ES-I3 (cell line): ENCODE data around the gene POLN.
A peak's percentile ranks its signal among the peaks of the same experiment; 100 is the strongest.

Experiments used
- H3K36me3 ChIP-seq: 2 replicates; pipeline ENCODE4 v1.6.1; 2013; ENCODE audit warnings: mild to moderate bottlenecking, low read length, control low read depth, moderate library complexity; ENCODE audit not compliant: insufficient read depth
- H3K4me1 ChIP-seq: 2 replicates; pipeline ENCODE4 v1.6.1; 2013; ENCODE audit warnings: mild to moderate bottlenecking, control low read depth, low read length; ENCODE audit not compliant: insufficient read depth
- H3K9ac ChIP-seq: 2 replicates; pipeline ENCODE4 v1.6.1; 2013; ENCODE audit warnings: low read depth, mild to moderate bottlenecking, low read length, moderate library complexity
- H3K9me3 ChIP-seq: 2 replicates; pipeline ENCODE4 v1.6.1; 2013; ENCODE audit warnings: mild to moderate bottlenecking, low read length, moderate library complexity; ENCODE audit not compliant: control insufficient read depth, insufficient read depth

The POLN gene

GRCh38 chr4:2241410-2242353, at the start of gene POLN, which contains the start of gene HAUS3:
Gene POLN (minus strand): TSS chr4:2242121. CDS start chr4:2229231, 12,890 bp downstream.
Gene HAUS3 (minus strand): TSS chr4:2242121. CDS start chr4:2240946, 1,175 bp downstream.
- H3K4me1 ChIP-seq, result peaks cover 8% of the 10 kb centered on the region; the same call in 1 of the 2 replicates
- no peaks in the 10 kb centered on the region; the same call in 1 of the 2 replicates for H3K36me3 ChIP-seq

GRCh38 chr4:2290974-2291704, 49.2 kb upstream of the POLN start:
- Histone ChIP-seq H3K36me3 (no peaks in the 10 kb centered on the region), H3K9me3 (no peaks in the 10 kb centered on the region), H3K9ac (no peak overlapping the region), H3K4me1 (no peaks in the 10 kb centered on the region)

More at GRCh38 chr4:2241410-2242353, at the start of gene POLN, which contains the start of gene HAUS3:
- H3K9ac ChIP-seq, result peak within 1 kb of the TSS; percentile 92
- H3K9me3 ChIP-seq, result peaks cover 12% of the 10 kb centered on the region

- Histone ChIP-seq H3K9me3 (no peaks in the 10 kb centered on the region), H3K4me1 (no peaks in the 10 kb centered on the region), H3K36me3 (no peaks in the 10 kb centered on the region), H3K9ac (no peak overlapping the region)
Observed at GRCh38 chr4:2290488-2290887, 48.6 kb upstream of the POLN start.

- Histone ChIP-seq H3K4me1 (no peaks in the 10 kb centered on the region), H3K36me3 (no peaks in the 10 kb centered on the region), H3K9me3 (no peaks in the 10 kb centered on the region), H3K9ac (no peak overlapping the region)
Observed at GRCh38 chr4:2289955-2290333, 48.0 kb upstream of the POLN start.

GRCh38 chr4:2289311-2289954, 47.5 kb upstream of the POLN start:
- Histone ChIP-seq H3K4me1 (no peaks in the 10 kb centered on the region), H3K9me3 (no peaks in the 10 kb centered on the region), H3K9ac (no peak overlapping the region)

GRCh38 chr4:2288051-2288541, 46.2 kb upstream of the POLN start:
- no peaks in the 10 kb centered on the region for H3K4me1 ChIP-seq
- H3K9me3 ChIP-seq, result no peaks in the 10 kb centered on the region
- no peaks in the 10 kb centered on the region for H3K36me3 ChIP-seq
- no peak overlapping the region for H3K9ac ChIP-seq

More at GRCh38 chr4:2289311-2289954, 47.5 kb upstream of the POLN start:
- H3K36me3 ChIP-seq, result no peaks in the 10 kb centered on the region

GRCh38 chr4:2287594-2287915, 45.6 kb upstream of the POLN start:
- Histone ChIP-seq H3K9ac (no peak overlapping the region), H3K4me1 (no peaks in the 10 kb centered on the region), H3K36me3 (no peaks in the 10 kb centered on the region), H3K9me3 (no peaks in the 10 kb centered on the region)

- Histone ChIP-seq H3K36me3 (no peaks in the 10 kb centered on the region), H3K4me1 (no peaks in the 10 kb centered on the region), H3K9me3 (no peaks in the 10 kb centered on the region), H3K9ac (no peak overlapping the region)
Observed at GRCh38 chr4:2286904-2287593, 45.1 kb upstream of the POLN start.

GRCh38 chr4:2285613-2286381, 43.9 kb upstream of the POLN start:
- H3K4me1 ChIP-seq, result no peaks in the 10 kb centered on the region

GRCh38 chr4:2284934-2285612, 43.2 kb upstream of the POLN start:
- no peaks in the 10 kb centered on the region for H3K4me1 ChIP-seq
- no peak overlapping the region for H3K9ac ChIP-seq
- no peaks in the 10 kb centered on the region for H3K36me3 ChIP-seq

More at GRCh38 chr4:2285613-2286381, 43.9 kb upstream of the POLN start:
- no peaks in the 10 kb centered on the region for H3K36me3 ChIP-seq
- no peak overlapping the region for H3K9ac ChIP-seq
- H3K9me3 ChIP-seq, result no peaks in the 10 kb centered on the region

GRCh38 chr4:2284161-2284933, 42.4 kb upstream of the POLN start:
- Histone ChIP-seq H3K9me3 (no peaks in the 10 kb centered on the region), H3K4me1 (no peaks in the 10 kb centered on the region), H3K9ac (no peak overlapping the region), H3K36me3 (no peaks in the 10 kb centered on the region)

More at GRCh38 chr4:2284934-2285612, 43.2 kb upstream of the POLN start:
- H3K9me3 ChIP-seq, result no peaks in the 10 kb centered on the region

- Histone ChIP-seq H3K9me3 (no peaks in the 10 kb centered on the region), H3K4me1 (no peaks in the 10 kb centered on the region), H3K36me3 (no peaks in the 10 kb centered on the region), H3K9ac (no peak overlapping the region)
Observed at GRCh38 chr4:2283199-2283711, 41.3 kb upstream of the POLN start.
